HepG2 (cell line): Measurements from ENCODE around the gene ELOVL6. TPM values are rescaled to one million over a fixed set of nuclear protein-coding genes. Genes with fewer than 3 reads are reported as not detected.

Source experiments
- ATAC-seq: fragments of 200-7000 bp; cut with Tn5 transposase; 3 replicates; pipeline ENCODE4 v1.9.1; 2020; ENCODE audit warnings: mild to moderate bottlenecking, moderate library complexity
- BruUV-seq: library from RNA; stranded (reverse); fragments of 400-500 nt; replicated peaks from 2 replicates; lab custom pipeline; 2021; lab: Mats Ljungman, UMichigan
- CTCF ChIA-PET: fragments of 300-600 bp; formaldehyde crosslinking; extraction: SDS; loops from one replicate; lab custom pipeline; 2021; ENCODE audit warnings: low total read pairs, inconsistent platforms, low intra/inter-chr PET ratio; lab: Yijun Ruan, JAX
- POLR2A ChIA-PET: fragments of 350-600 bp; sonication (Branson Sonifier 250); formaldehyde crosslinking; loops from one replicate; lab custom pipeline; 2020; ENCODE audit warnings: antibody characterized with exemption, inconsistent platforms; lab: Yijun Ruan, JAX
- DNase-seq: peaks from one replicate; pipeline ENCODE4 v3.0.0-alpha.2; 2015; ENCODE audit warnings: low spot score
- FAIRE-seq: peaks from 3 replicates; lab custom pipeline; 2011; peaks lifted over from hg19 to GRCh38; lab: Jason Lieb, UNC
- H2AFZ ChIP-seq: one replicate; pipeline ENCODE4 v1.6.1; 2011; ENCODE audit warnings: low read length, inconsistent platforms
- H3K27ac ChIP-seq: fragments of 300-600 bp; 3 replicates; pipeline ENCODE4 v1.8.0; 2011; ENCODE audit warnings: mixed run types, mild to moderate bottlenecking, mixed read lengths, low read length, inconsistent platforms; ENCODE audit not compliant: insufficient read depth; ENCODE audit errors: extremely low read length
- H3K27me3 ChIP-seq, 2 experiments: fragments of 200-600 bp in 1 of 2; 2 replicates in 1 of 2; 3 replicates in 1 of 2; pipeline versions ENCODE4 v1.6.0 to v1.8.0; 2011; ENCODE audit warnings: low read length in 2 of 2, mild to moderate bottlenecking in 2 of 2, moderate library complexity in 2 of 2, inconsistent platforms in 1 of 2; ENCODE audit not compliant: insufficient read depth in 2 of 2, control insufficient read depth in 1 of 2
- H3K36me3 ChIP-seq, 2 experiments: fragments of 200-600 bp in 1 of 2; replicated peaks in 1 of 2; 2 replicates in 1 of 2; 3 replicates in 1 of 2; pipeline versions ENCODE4 v1.5.1 to v1.8.0; 2011; ENCODE audit warnings: low read length in 2 of 2, inconsistent platforms in 1 of 2; ENCODE audit not compliant: insufficient read depth in 2 of 2, control insufficient read depth in 1 of 2
- H3K4me1 ChIP-seq: 2 replicates; pipeline ENCODE4 v1.5.1; 2012; ENCODE audit warnings: low read length, inconsistent platforms; ENCODE audit not compliant: insufficient read depth
- H3K4me2 ChIP-seq: 2 replicates; pipeline ENCODE4 v1.6.0; 2011; ENCODE audit warnings: low read depth, low read length, inconsistent platforms
- H3K4me3 ChIP-seq, 3 experiments: fragments of 200-600 bp in 1 of 3; sonication (generic), shearing (Covaris generic) in 1 of 3; replicated peaks in 1 of 3; 2 replicates each; pipeline ENCODE4 v1.5.1; 2011 to 2016; ENCODE audit warnings: low read length in 3 of 3, inconsistent platforms in 2 of 3, low read depth in 2 of 3, mild to moderate bottlenecking in 2 of 3, control low read depth in 1 of 3, mixed read lengths in 1 of 3; ENCODE audit not compliant: insufficient read depth in 1 of 3
- H3K79me2 ChIP-seq: one replicate; pipeline ENCODE4 v1.6.1; 2011; ENCODE audit warnings: low read length, inconsistent platforms; ENCODE audit not compliant: insufficient read depth
- H3K9ac ChIP-seq: 2 replicates; pipeline ENCODE4 v1.6.0; 2011; ENCODE audit warnings: mild to moderate bottlenecking, low read depth, low read length, inconsistent platforms; ENCODE audit not compliant: insufficient read depth
- H3K9me3 ChIP-seq: 2 replicates; pipeline ENCODE4 v1.5.1; 2012; ENCODE audit warnings: mild to moderate bottlenecking, low read length
- H4K20me1 ChIP-seq: 2 replicates; pipeline ENCODE4 v1.6.0; 2011; ENCODE audit warnings: inconsistent platforms, mild to moderate bottlenecking, low read length, moderate library complexity; ENCODE audit not compliant: insufficient read depth
- AHDC1 ChIP-seq: sonication (generic); formaldehyde crosslinking; IDR thresholded peaks from 2 replicates; pipeline ENCODE4 v1.5.1; 2020; ENCODE audit warnings: mild to moderate bottlenecking, missing genetic modification reagents, borderline replicate concordance
- ARNTL ChIP-seq: sonication (generic); formaldehyde crosslinking; IDR thresholded peaks from 2 replicates; pipeline ENCODE4 v1.4.0; 2020; ENCODE audit warnings: mild to moderate bottlenecking, missing genetic modification reagents
- BHLHE40 ChIP-seq: IDR thresholded peaks from 2 replicates; pipeline ENCODE4 v1.6.1; 2011; ENCODE audit warnings: low read length, improper control_type of control experiment
- DR1 ChIP-seq: sonication (generic); formaldehyde crosslinking; IDR thresholded peaks from 2 replicates; pipeline ENCODE4 v1.8.0; 2021; ENCODE audit warnings: mild to moderate bottlenecking, missing genetic modification reagents, inconsistent platforms
- DRAP1 ChIP-seq: IDR thresholded peaks from 2 replicates; pipeline ENCODE4 v1.6.1; 2016; ENCODE audit warnings: missing genetic modification reagents, missing compliant biosample characterization
- ETV5 ChIP-seq: IDR thresholded peaks from 2 replicates; pipeline ENCODE4 v1.6.1; 2018; ENCODE audit warnings: missing biosample characterization, missing genetic modification reagents, inconsistent platforms, borderline replicate concordance
- GFI1 ChIP-seq: sonication (generic); formaldehyde crosslinking; IDR thresholded peaks from 2 replicates; pipeline ENCODE4 v1.5.0; 2020; ENCODE audit warnings: missing genetic modification reagents, mild to moderate bottlenecking, borderline replicate concordance
- HMG20A ChIP-seq: IDR thresholded peaks from 2 replicates; pipeline ENCODE4 v1.6.1; 2016; ENCODE audit warnings: borderline replicate concordance
- HNRNPK ChIP-seq: fragments of 200-400 bp; formaldehyde crosslinking; IDR thresholded peaks from 2 replicates; pipeline ENCODE4 v1.6.1; 2018; ENCODE audit warnings: low read length, low read depth, moderate library complexity, mild to moderate bottlenecking; ENCODE audit not compliant: poor library complexity, severe bottlenecking
- SOX13 ChIP-seq, 3 experiments: fragments of 450-650 bp in 1 of 3; sonication (generic) in 1 of 3; formaldehyde crosslinking in 1 of 3; IDR thresholded peaks in 2 of 3; conservative IDR thresholded peaks in 1 of 3; 2 replicates each; pipeline versions ENCODE4 v1.5.0 to v1.6.1; 2016 to 2020; ENCODE audit warnings: antibody characterized with exemption in 1 of 3, mild to moderate bottlenecking in 1 of 3, missing compliant biosample characterization in 1 of 3, missing genetic modification reagents in 1 of 3, moderate library complexity in 1 of 3
- SOX6 ChIP-seq, 2 experiments: fragments of 450-650 bp in 1 of 2; sonication (generic) in 1 of 2; formaldehyde crosslinking in 1 of 2; IDR thresholded peaks; 2 replicates each; pipeline versions ENCODE4 v1.4.0 to v1.6.1; 2017 to 2020; ENCODE audit warnings: antibody characterized with exemption in 1 of 2, mild to moderate bottlenecking in 1 of 2, missing genetic modification reagents in 1 of 2
- TEAD3 ChIP-seq: optimal IDR thresholded peaks from 2 replicates; pipeline ENCODE3; 2016; ENCODE audit warnings: borderline replicate concordance
- ZNF572 ChIP-seq: sonication (generic); formaldehyde crosslinking; IDR thresholded peaks from 2 replicates; pipeline ENCODE4 v1.5.1; 2020; ENCODE audit warnings: mild to moderate bottlenecking, missing genetic modification reagents
- ZNF687 ChIP-seq: sonication (generic); formaldehyde crosslinking; IDR thresholded peaks from 2 replicates; pipeline ENCODE4 v1.5.1; 2020; ENCODE audit warnings: mild to moderate bottlenecking, missing genetic modification reagents, moderate library complexity
- WGBS: methylation state at CpG from one replicate; pipeline ENCODE4 v1.1.6; 2017; ENCODE audit warnings: low lambda C conversion rate; 5-methylcytosine and 5-hydroxymethylcytosine counted together
- in situ Hi-C: cut with HindIII; loops from 2 replicates; pipeline ENCODE4 v1.10.0; 2017; ENCODE audit warnings: low pct_unique_long_range_greater_than_20kb; ENCODE audit not compliant: extremely low pct_ligation_motif_present
- intact Hi-C: fragments of 100-400 bp; cut with micrococcal nuclease; formaldehyde crosslinking; loops from one replicate; pipeline ENCODE4 v1.10.0; 2022; ENCODE audit not compliant: unreplicated experiment
- polyA plus RNA-seq, 8 experiments: library from polyadenylated mRNA; depleted of rRNA in 3 of 8; stranded (reverse) in 7 of 8; unstranded in 1 of 8; fragments of >200 nt; fragmentation: Illumina TruSeq in 4 of 8; extraction: Trizol in 4 of 8; gene quantifications; 2 replicates each; pipeline versions ENCODE4 v1.2.1 to v1.2.3, GENCODE V29; 2011 to 2016; ENCODE audit warnings: low read depth in 4 of 8, missing spikeins in 1 of 8, mixed read lengths in 1 of 8; ENCODE audit not compliant: insufficient read depth in 1 of 8
- total RNA-seq, 5 experiments: library from RNA; depleted of rRNA; stranded (reverse); fragments of >200 nt; fragmentation: Illumina TruSeq; extraction: Trizol; gene quantifications; 2 replicates each; pipeline ENCODE4 v1.2.3, GENCODE V29; 2016; ENCODE audit warnings: low read depth in 1 of 5

The ELOVL6 gene
- total and polyA plus RNA-seq, 2 of the 13 experiments (the other 11 are each of a cell fraction or from before 2014, with no cell fraction given), result 14.1 to 23.2 TPM

- H3K4me3 ChIP-seq, result no peak overlapping the region
- no peaks in the 10 kb centered on the region for H3K79me2 ChIP-seq
- no peak overlapping the region for H3K27ac ChIP-seq
- H3K4me1 ChIP-seq, result peaks cover 22% of the 10 kb centered on the region
- peak overlapping the region; percentile 41 for H3K4me2 ChIP-seq
- DNase-seq, result peak; percentile 72
- no peaks in the 10 kb centered on the region for H3K36me3 ChIP-seq
- H3K9me3 ChIP-seq, result no peaks in the 10 kb centered on the region
- ATAC-seq, result peak; percentile 93
- H4K20me1 ChIP-seq, result no peaks in the 10 kb centered on the region
- intact Hi-C loops (no loop called here), in situ Hi-C loops (no loop called here)
- ChIA-PET POLR2A (no interaction called here), CTCF (no interaction called here)
- H2AFZ ChIP-seq, result no peak overlapping the region
- H3K27me3 ChIP-seq, result no peaks in the 10 kb centered on the region; a peak in 1 of 5 replicates
- WGBS, result 0% methylated on average over 1 of the region's 1 CpG
- H3K9ac ChIP-seq, result no peak overlapping the region
- no TSS peak for BruUV-seq
- no peak for FAIRE-seq
- TF ChIP-seq ZNF572 (no peak), HMG20A (CRISPR knock-in tag) (peak; percentile 12; the same call in 1 of the 2 replicates), SOX13 (IDR thresholded peaks at IDR 0.05) (no peak), SOX13 (CRISPR knock-in tag; conservative IDR thresholded peaks at IDR 0.05 in 1 of 2, IDR thresholded peaks at IDR 0.05 in 1 of 2) (peak in 1 of 2 experiments; percentile 36; a peak in 1 of 4 replicates), ETV5 (CRISPR knock-in tag) (peak; percentile 27; the same call in 1 of the 2 replicates), HNRNPK (no peak), DR1 (CRISPR knock-in tag) (no peak), ARNTL (CRISPR knock-in tag) (peak; percentile 57; the same call in 1 of the 2 replicates), GFI1 (CRISPR knock-in tag) (no peak), ZNF687 (CRISPR knock-in tag) (no peak), BHLHE40 (peak; percentile 79), SOX6 (IDR thresholded peaks at IDR 0.05) (no peak), SOX6 (CRISPR knock-in tag; IDR thresholded peaks at IDR 0.05) (peak; percentile 21; the same call in 1 of the 2 replicates), AHDC1 (CRISPR knock-in tag) (0 out of 2 replicates have a peak, but pooled peaks have one; percentile 31), TEAD3 (CRISPR knock-in tag) (peak; percentile 90), DRAP1 (no peak)
Measured at GRCh38 chr4:110041735-110042134, 156.7 kb downstream of the ELOVL6 start.
